A549 (cell line): ENCODE data around the gene ANKRD6. TPM values are rescaled to one million over a fixed set of nuclear protein-coding genes. Genes with fewer than 3 reads are reported as not detected.

Experiments
- ATAC-seq, 2 experiments: fragments of 200-7000 bp in 1 of 2; fragments of >200 bp in 1 of 2; cut with Nextera tagmentation in 1 of 2; cut with Tn5 transposase in 1 of 2; 3 replicates each; pipeline versions ENCODE4 v1.8.0 to v1.9.1; 2018 to 2020; ENCODE audit warnings: mild to moderate bottlenecking in 1 of 2, moderate library complexity in 1 of 2
- CTCF ChIA-PET: fragments of 300-600 bp; sonication (Branson Sonifier 250); formaldehyde crosslinking; extraction: SDS; loops from one replicate; lab custom pipeline; 2021; ENCODE audit warnings: antibody characterized with exemption, inconsistent platforms; lab: Yijun Ruan, JAX
- POLR2A ChIA-PET: fragments of 350-600 bp; formaldehyde crosslinking; extraction: SDS; loops from one replicate; lab custom pipeline; 2021; ENCODE audit warnings: antibody characterized with exemption, inconsistent platforms; lab: Yijun Ruan, JAX
- DNase-seq, 2 experiments: peaks; one replicate each; pipeline versions ENCODE4 v3.0.0 to v3.0.0-alpha.2; 2011 to 2016; ENCODE audit warnings: low read depth in 1 of 2, low spot score in 1 of 2
- FAIRE-seq: peaks from 2 replicates; lab custom pipeline; 2011; peaks lifted over from hg19 to GRCh38; lab: Jason Lieb, UNC
- H3K27ac ChIP-seq, 2 experiments: fragments of >200 bp; sonication (Bioruptor Twin); formaldehyde crosslinking; 3 replicates each; pipeline ENCODE4 v1.5.1; 2016 to 2017
- H3K4me1 ChIP-seq: fragments of >200 bp; sonication (Bioruptor Twin); formaldehyde crosslinking; 3 replicates; pipeline ENCODE4 v1.6.1; 2016
- H3K4me2 ChIP-seq: fragments of >200 bp; sonication (Bioruptor Twin); formaldehyde crosslinking; 3 replicates; pipeline ENCODE4 v1.6.1; 2016
- H3K4me3 ChIP-seq: fragments of >200 bp; sonication (Bioruptor Twin); formaldehyde crosslinking; 3 replicates; pipeline ENCODE4 v1.5.1; 2016
- H3K9me3 ChIP-seq: fragments of >200 bp; sonication (Bioruptor Twin); formaldehyde crosslinking; 3 replicates; pipeline ENCODE4 v1.6.1; 2016
- BHLHE40 ChIP-seq: IDR thresholded peaks from 2 replicates; pipeline ENCODE4 v1.6.1; 2012; ENCODE audit warnings: low read depth, low read length, inconsistent platforms
- CBX2 ChIP-seq: fragments of 200-600 bp; sonication (generic); IDR thresholded peaks from 2 replicates; pipeline ENCODE4 v1.6.1; 2016; ENCODE audit warnings: low read depth, mild to moderate bottlenecking, borderline replicate concordance
- CBX8 ChIP-seq: fragments of 200-600 bp; sonication (generic); IDR thresholded peaks from 2 replicates; pipeline ENCODE4 v1.6.1; 2016
- CHD4 ChIP-seq: fragments of 200-600 bp; sonication (generic); IDR thresholded peaks from 2 replicates; pipeline ENCODE4 v1.6.1; 2016; ENCODE audit warnings: antibody characterized with exemption, mild to moderate bottlenecking, borderline replicate concordance
- EHF ChIP-seq: fragments of 250-450 bp; sonication (Bioruptor Pico); IDR thresholded peaks from 2 replicates; pipeline ENCODE4 v1.5.0; 2020; ENCODE audit warnings: mild to moderate bottlenecking
- EHMT2 ChIP-seq: fragments of 200-600 bp; sonication (generic); IDR thresholded peaks from 2 replicates; pipeline ENCODE4 v1.6.1; 2016; ENCODE audit warnings: antibody characterized with exemption, low read depth, mild to moderate bottlenecking, moderate library complexity
- ELK1 ChIP-seq: fragments of 150-350 bp; IDR thresholded peaks from 2 replicates; pipeline ENCODE4 v1.6.1; 2014; ENCODE audit warnings: low read depth, mild to moderate bottlenecking, low read length
- FOSB ChIP-seq: fragments of 250-450 bp; sonication (Bioruptor Pico); IDR thresholded peaks from 2 replicates; pipeline ENCODE4 v1.5.0; 2020; ENCODE audit warnings: mild to moderate bottlenecking, moderate library complexity
- GATA3 ChIP-seq: IDR thresholded peaks from 2 replicates; pipeline ENCODE4 v1.6.1; 2012; ENCODE audit warnings: borderline replicate concordance
- HOXB5 ChIP-seq: fragments of 250-450 bp; sonication (Bioruptor Pico); IDR thresholded peaks from 2 replicates; pipeline ENCODE4 v1.5.0; 2020; ENCODE audit warnings: mild to moderate bottlenecking, moderate library complexity
- KDM1A ChIP-seq: fragments of 200-600 bp; sonication (generic); IDR thresholded peaks from 2 replicates; pipeline ENCODE4 v1.6.1; 2016; ENCODE audit warnings: low read depth, mild to moderate bottlenecking
- KDM5A ChIP-seq: fragments of 200-600 bp; sonication (generic); IDR thresholded peaks from 2 replicates; pipeline ENCODE4 v1.6.1; 2016; ENCODE audit warnings: antibody characterized with exemption, mild to moderate bottlenecking
- MAFK ChIP-seq: fragments of 450-650 bp; IDR thresholded peaks from 2 replicates; pipeline ENCODE4 v1.6.1; 2014; ENCODE audit not compliant: partially characterized antibody
- NFE2L2 ChIP-seq: fragments of 150-350 bp; conservative IDR thresholded peaks from 2 replicates; pipeline ENCODE4 v1.6.1; 2014; ENCODE audit warnings: low read length
- NPAS2 ChIP-seq: fragments of 250-450 bp; sonication (Bioruptor Pico); IDR thresholded peaks from 2 replicates; pipeline ENCODE4 v1.8.0; 2022; ENCODE audit warnings: mild to moderate bottlenecking, moderate library complexity, borderline replicate concordance
- NR3C1 ChIP-seq: fragments of >200 bp; sonication (Bioruptor Twin); formaldehyde crosslinking; IDR thresholded peaks from 3 replicates; pipeline ENCODE4 v1.6.1; 2017
- PBX3 ChIP-seq: IDR thresholded peaks from 2 replicates; pipeline ENCODE4 v1.6.1; 2012
- TP53 ChIP-seq: fragments of 250-450 bp; sonication (Bioruptor Pico); IDR thresholded peaks from 2 replicates; pipeline ENCODE4 v1.5.0; 2021; ENCODE audit warnings: mild to moderate bottlenecking, moderate library complexity
- USF2 ChIP-seq: fragments of 450-650 bp; IDR thresholded peaks from 2 replicates; pipeline ENCODE4 v1.6.1; 2014; ENCODE audit warnings: antibody characterized with exemption
- ZC3H11A ChIP-seq: fragments of 450-650 bp; IDR thresholded peaks from 2 replicates; pipeline ENCODE4 v1.6.1; 2014; ENCODE audit warnings: antibody characterized with exemption, mild to moderate bottlenecking
- ZNF302 ChIP-seq: fragments of 250-450 bp; sonication (Bioruptor Pico); IDR thresholded peaks from 2 replicates; pipeline ENCODE4 v1.9.0; 2021; ENCODE audit warnings: inconsistent platforms, mild to moderate bottlenecking, moderate library complexity
- ZSCAN20 ChIP-seq: fragments of 250-450 bp; sonication (Bioruptor Pico); IDR thresholded peaks from 2 replicates; pipeline ENCODE4 v1.8.0; 2022; ENCODE audit warnings: mild to moderate bottlenecking, moderate library complexity
- WGBS: methylation state at CpG from one replicate; pipeline ENCODE4 v1.1.6; 2017; ENCODE audit errors: missing lambda C conversion rate; 5-methylcytosine and 5-hydroxymethylcytosine counted together
- polyA plus RNA-seq, 4 experiments: library from polyadenylated mRNA; depleted of rRNA in 3 of 4; stranded (reverse); fragments of >200 nt; fragmentation: RNase III in 1 of 4; extraction: RNeasy Plus Mini Kit Qiagen cat#74134 plus additional on column Dnase treatment in 1 of 4; gene quantifications; 2 replicates in 3 of 4; 3 replicates in 1 of 4; pipeline ENCODE4 v1.2.3, GENCODE V29; 2011 to 2017

The ANKRD6 gene
- polyA plus RNA-seq, 2 of the 4 experiments (the other 2 are of a cell fraction): 2.2 to 3.6 TPM

- H3K9me3 ChIP-seq: no peaks in the 10 kb centered on the region
- 38% methylated on average over 1 of the region's 1 CpG for WGBS
- H3K4me2 ChIP-seq: no peak overlapping the region
- FAIRE-seq: no peak
- CTCF ChIA-PET: interaction anchor here (0.7 to 1.5 kb wide), 4 partner anchors 14 to 171 kb away, joined by 3 to 5 read pairs (median 4); no protein-coding TSS in a partner anchor
- no peak overlapping the region for H3K4me3 ChIP-seq
- no peak for TF ChIP-seq ZC3H11A
- peak; percentile 29; the same call in 1 of the 2 replicates for TF ChIP-seq USF2
- H3K27ac ChIP-seq: no peak overlapping the region
- POLR2A ChIA-PET: no interaction called here
- H3K4me1 ChIP-seq: no peaks in the 10 kb centered on the region
- peak in 1 of 2 experiments; percentile 42; a peak in 2 of 6 replicates for ATAC-seq
- peak in 1 of 2 experiments; percentile 16 for DNase-seq
Observed at GRCh38 chr6:89438248-89438647, 5.3 kb downstream of the ANKRD6 start.

GRCh38 chr6:89439014-89439413 is 6.1 kb downstream of the ANKRD6 start:
- no peak for ATAC-seq
- POLR2A ChIA-PET: no interaction called here
- Histone ChIP-seq H3K4me2 (no peak overlapping the region), H3K4me1 (no peaks in the 10 kb centered on the region), H3K4me3 (no peak overlapping the region), H3K9me3 (no peaks in the 10 kb centered on the region), H3K27ac (no peak overlapping the region)
- CTCF ChIA-PET: no interaction called here
- TF ChIP-seq TP53 (CRISPR knock-in tag) (no peak), HOXB5 (no peak), BHLHE40 (no peak)
- no peak for DNase-seq
- no peak for FAIRE-seq
- 94% methylated on average over 2 of the region's 2 CpGs for WGBS

GRCh38 chr6:89440200-89440599 is 7.2 kb downstream of the ANKRD6 start:
- no peak for TF ChIP-seq NFE2L2
- TF ChIP-seq, all 56 proteins: peak for 0
- no peak for ATAC-seq
- CTCF ChIA-PET: interaction anchor here (1.0 kb wide), 1 partner anchor 171 kb away, joined by 4 read pairs; no protein-coding TSS in a partner anchor
- Histone ChIP-seq H3K4me2 (no peak overlapping the region), H3K9me3 (no peaks in the 10 kb centered on the region), H3K27ac (no peak overlapping the region), H3K4me1 (no peaks in the 10 kb centered on the region), H3K4me3 (no peak overlapping the region)
- no peak for FAIRE-seq
- POLR2A ChIA-PET: no interaction called here
- no peak for DNase-seq
- WGBS: 93% methylated on average over 3 of the region's 3 CpGs

GRCh38 chr6:89443658-89444057 is 10.7 kb downstream of the ANKRD6 start:
- no peak for DNase-seq
- no peak overlapping the region for H3K4me3 ChIP-seq
- POLR2A ChIA-PET: no interaction called here

More at GRCh38 chr6:89443658-89444057, 10.7 kb downstream of the ANKRD6 start:
- no peak for TF ChIP-seq USF2
- TF ChIP-seq EHF: no peak
- TF ChIP-seq FOSB (CRISPR knock-in tag): no peak
- TF ChIP-seq CBX8: no peak
- no peak for TF ChIP-seq KDM5A
- TF ChIP-seq GATA3: no peak
- TF ChIP-seq KDM1A: no peak
- TF ChIP-seq ZNF302 (CRISPR knock-in tag): no peak
- TF ChIP-seq ZSCAN20 (CRISPR knock-in tag): no peak
- no peak for TF ChIP-seq NR3C1
- no peak for TF ChIP-seq MAFK
- no peak for TF ChIP-seq CHD4
- no peak for TF ChIP-seq ELK1
- no peak for TF ChIP-seq CBX2
- no peak for TF ChIP-seq PBX3
- no peak for TF ChIP-seq EHMT2
- TF ChIP-seq NPAS2 (CRISPR knock-in tag): no peak
- FAIRE-seq (no peak), ATAC-seq (no peak)
- WGBS: 69% methylated on average over 5 of the region's 5 CpGs
- Histone ChIP-seq H3K4me2 (no peak overlapping the region), H3K27ac (no peak overlapping the region), H3K4me1 (no peaks in the 10 kb centered on the region), H3K9me3 (no peaks in the 10 kb centered on the region)
- CTCF ChIA-PET: interaction anchor here (1.1 kb wide), 1 partner anchor 11 kb away, joined by 5 read pairs; no protein-coding TSS in a partner anchor
